ENCODE results near the gene GNG4. TPM values are rescaled to one million over a fixed set of nuclear protein-coding genes. Genes with fewer than 3 reads are reported as not detected.

The GNG4 gene
- total and polyA plus RNA-seq, 4 donors = 0.11 to 0.57 (median 0.21) TPM; not detected in 1

- Histone ChIP-seq H3K9me3 (ENCODE audit: control insufficient read depth in 4 of 4, insufficient read depth in 3 of 4, low read length in 3 of 4) (peaks cover 0 to 5% (median 0%) of the 10 kb centered on the region in 4 donors), H3K27me3 (ENCODE audit: control insufficient read depth in 3 of 3, insufficient read depth in 3 of 3, low read length in 2 of 3) (peaks cover 6 to 11% (median 7%) of the 10 kb centered on the region in 3 donors), H3K9ac (ENCODE audit: insufficient read depth in 1 of 2, low read length in 2 of 2) (no peak overlapping the region), H3K27ac (ENCODE audit: low read depth in 1 of 2, low read length in 1 of 2) (no peak overlapping the region), H3K36me3 (ENCODE audit: control insufficient read depth in 4 of 4, insufficient read depth in 4 of 4, low read length in 4 of 4) (no peaks in the 10 kb centered on the region), H3K4me1 (ENCODE audit: control insufficient read depth in 5 of 5, insufficient read depth in 5 of 5, low read length in 5 of 5) (peaks cover 0 to 2% (median 0%) of the 10 kb centered on the region in 5 donors), H3K4me3 (no peak overlapping the region)
- TF ChIP-seq CTCF (IDR thresholded peaks at IDR 0.05; ENCODE audit: control extremely low read depth, extremely low read depth) = no peak
- 45 to 51% methylated on average over 10 to 11 of the region's 11 CpGs for WGBS, 2 donors
- ATAC-seq (ENCODE audit: insufficient read depth, low FRiP score) = no peak
- DNase-seq = no peak
These were observed 6.6 kb downstream of the GNG4 start for GRCh38 chr1:235642943-235643371.

- H3K4me1 ChIP-seq (ENCODE audit: control insufficient read depth in 5 of 5, insufficient read depth in 5 of 5, low read length in 5 of 5) = no peaks in the 10 kb centered on the region
- DNase-seq = peak in 1 of 3 donors; percentile 30
- 28 to 32% methylated on average over 46 to 47 of the region's 47 CpGs for WGBS, 2 donors
- peaks cover 3 to 11% (median 7%) of the 10 kb centered on the region in 3 donors for H3K27me3 ChIP-seq (ENCODE audit: control insufficient read depth in 3 of 3, insufficient read depth in 3 of 3, low read length in 2 of 3)
- H3K4me3 ChIP-seq = no peak overlapping the region
- TF ChIP-seq CTCF (IDR thresholded peaks at IDR 0.05; ENCODE audit: control extremely low read depth, extremely low read depth) = no peak
- no peaks in the 10 kb centered on the region for H3K36me3 ChIP-seq (ENCODE audit: control insufficient read depth in 4 of 4, insufficient read depth in 4 of 4, low read length in 4 of 4)
- H3K9me3 ChIP-seq (ENCODE audit: control insufficient read depth in 4 of 4, insufficient read depth in 3 of 4, low read length in 3 of 4) = peaks cover 0 to 5% (median 0%) of the 10 kb centered on the region in 4 donors
- no peak for ATAC-seq (ENCODE audit: insufficient read depth, low FRiP score)
- no peak overlapping the region for H3K9ac ChIP-seq (ENCODE audit: insufficient read depth in 1 of 2, low read length in 2 of 2)
- H3K27ac ChIP-seq (ENCODE audit: low read depth in 1 of 2, low read length in 1 of 2) = no peak overlapping the region
These were observed 7.3 kb downstream of the GNG4 start for GRCh38 chr1:235642011-235642942.

GRCh38 chr1:235640580-235640979, 9.0 kb downstream of the GNG4 start:
- no peak for TF ChIP-seq CTCF (IDR thresholded peaks at IDR 0.05; ENCODE audit: control extremely low read depth, extremely low read depth)
- peaks cover 0 to 7% (median 2%) of the 10 kb centered on the region in 3 donors for H3K27me3 ChIP-seq (ENCODE audit: control insufficient read depth in 3 of 3, insufficient read depth in 3 of 3, low read length in 2 of 3)
- ATAC-seq (ENCODE audit: insufficient read depth, low FRiP score) = no peak
- H3K4me3 ChIP-seq = no peak overlapping the region
- H3K9me3 ChIP-seq (ENCODE audit: control insufficient read depth in 4 of 4, insufficient read depth in 3 of 4, low read length in 3 of 4) = peaks cover 0 to 5% (median 0%) of the 10 kb centered on the region in 4 donors
- no peak overlapping the region for H3K9ac ChIP-seq (ENCODE audit: insufficient read depth in 1 of 2, low read length in 2 of 2)
- no peaks in the 10 kb centered on the region for H3K4me1 ChIP-seq (ENCODE audit: control insufficient read depth in 5 of 5, insufficient read depth in 5 of 5, low read length in 5 of 5)
- H3K36me3 ChIP-seq (ENCODE audit: control insufficient read depth in 4 of 4, insufficient read depth in 4 of 4, low read length in 4 of 4) = no peaks in the 10 kb centered on the region
- DNase-seq = no peak
- no peak overlapping the region for H3K27ac ChIP-seq (ENCODE audit: low read depth in 1 of 2, low read length in 1 of 2)
- 90 to 94% methylated on average over 12 of the region's 12 CpGs for WGBS, 2 donors

All from lung (tissue), 12 donors.